Measurements from ENCODE around the gene CNTNAP4.

The CNTNAP4 gene

GRCh38 chr16:76409706-76410105, 132.5 kb downstream of the CNTNAP4 start:
- no peak for DNase-seq

GRCh38 chr16:76421571-76421970, 144.4 kb downstream of the CNTNAP4 start:
- no peak for DNase-seq

- DNase-seq: no peak
Observed at GRCh38 chr16:76428858-76429257, 151.7 kb downstream of the CNTNAP4 start.

GRCh38 chr16:76441391-76441790, 164.2 kb downstream of the CNTNAP4 start:
- DNase-seq: no peak

GRCh38 chr16:76441876-76442275, 164.7 kb downstream of the CNTNAP4 start:
- no peak for DNase-seq

- no peak for DNase-seq
Observed at GRCh38 chr16:76443973-76444372, 166.8 kb downstream of the CNTNAP4 start.

GRCh38 chr16:76444832-76445231, 167.6 kb downstream of the CNTNAP4 start:
- DNase-seq: no peak

- no peak for DNase-seq
Observed at GRCh38 chr16:76445815-76446214, 168.6 kb downstream of the CNTNAP4 start.

GRCh38 chr16:76446251-76446650, 169.1 kb downstream of the CNTNAP4 start:
- DNase-seq: no peak

GRCh38 chr16:76450890-76451289, 173.7 kb downstream of the CNTNAP4 start:
- no peak for DNase-seq

- DNase-seq: no peak
Observed at GRCh38 chr16:76455257-76455656, 178.1 kb downstream of the CNTNAP4 start.

- DNase-seq: no peak
Observed at GRCh38 chr16:76456016-76456415, 178.8 kb downstream of the CNTNAP4 start.

- DNase-seq: no peak
Observed at GRCh38 chr16:76459111-76459510, 181.9 kb downstream of the CNTNAP4 start.

GRCh38 chr16:76461836-76462235, 184.6 kb downstream of the CNTNAP4 start:
- DNase-seq: no peak

GRCh38 chr16:76464955-76465620, 187.9 kb downstream of the CNTNAP4 start:
- DNase-seq: no peak

GRCh38 chr16:76466871-76467270, 189.7 kb downstream of the CNTNAP4 start:
- no peak for DNase-seq

- DNase-seq: no peak
Observed at GRCh38 chr16:76474048-76474447, 196.8 kb downstream of the CNTNAP4 start.

GRCh38 chr16:76478105-76478504, 200.9 kb downstream of the CNTNAP4 start:
- DNase-seq: no peak

- DNase-seq: no peak
Observed at GRCh38 chr16:76483307-76483909, 206.2 kb downstream of the CNTNAP4 start.

- no peak for DNase-seq
Observed at GRCh38 chr16:76484020-76484419, 206.8 kb downstream of the CNTNAP4 start.

GRCh38 chr16:76486740-76487139, 209.5 kb downstream of the CNTNAP4 start:
- no peak for DNase-seq

GRCh38 chr16:76487411-76488064, 210.3 kb downstream of the CNTNAP4 start:
- no peak for DNase-seq

- DNase-seq: no peak
Observed at GRCh38 chr16:76488065-76488417, 210.8 kb downstream of the CNTNAP4 start.

GRCh38 chr16:76490036-76490639, 212.9 kb downstream of the CNTNAP4 start:
- no peak for DNase-seq
